OCI-LY1 (cell line): ENCODE data around the gene WFDC2.

Source experiments
- H2AFZ ChIP-seq: fragments of 200-600 bp; sonication (generic), shearing (Covaris generic); 2 replicates; pipeline ENCODE4 v1.6.0; 2014; ENCODE audit warnings: antibody characterized with exemption, mild to moderate bottlenecking, low read length
- H3F3A ChIP-seq: fragments of 200-600 bp; sonication (generic), shearing (Covaris generic); 2 replicates; pipeline ENCODE4 v1.6.0; 2014; ENCODE audit warnings: mild to moderate bottlenecking, antibody characterized with exemption, low read length, moderate library complexity; ENCODE audit not compliant: insufficient read depth
- H3K27ac ChIP-seq: fragments of 200-600 bp; sonication (generic); 2 replicates; pipeline ENCODE4 v1.5.1; 2014; ENCODE audit warnings: low read length, mixed run types, mild to moderate bottlenecking, low read depth; ENCODE audit not compliant: poor library complexity, severe bottlenecking
- H3K27me3 ChIP-seq: fragments of 200-600 bp; sonication (generic); 2 replicates; pipeline ENCODE4 v1.6.0; 2014; ENCODE audit warnings: antibody characterized with exemption, mild to moderate bottlenecking, low read length, moderate library complexity; ENCODE audit not compliant: insufficient read depth
- H3K36me3 ChIP-seq: fragments of 200-600 bp; sonication (generic); 2 replicates; pipeline ENCODE4 v1.6.1; 2014; ENCODE audit warnings: mild to moderate bottlenecking, antibody characterized with exemption, low read length, moderate library complexity, mixed read lengths; ENCODE audit not compliant: insufficient read depth
- H3K4me1 ChIP-seq: fragments of 200-600 bp; sonication (generic); 2 replicates; pipeline ENCODE4 v1.5.1; 2014; ENCODE audit warnings: mild to moderate bottlenecking, low read length, moderate library complexity; ENCODE audit not compliant: insufficient read depth, severe bottlenecking
- H3K4me2 ChIP-seq: fragments of 200-600 bp; sonication (generic), shearing (Covaris generic); 2 replicates; pipeline ENCODE4 v1.6.1; 2014; ENCODE audit warnings: low read length
- H3K4me3 ChIP-seq: fragments of 200-600 bp; sonication (generic); 2 replicates; pipeline ENCODE4 v1.5.1; 2014; ENCODE audit warnings: low read length, low read depth, mild to moderate bottlenecking, mixed read lengths; ENCODE audit not compliant: poor library complexity, severe bottlenecking
- H3K79me2 ChIP-seq: fragments of 200-600 bp; shearing (Covaris generic); 2 replicates; pipeline ENCODE4 v1.6.1; 2016; ENCODE audit warnings: mixed run types, low read length, mixed read lengths; ENCODE audit not compliant: insufficient read depth
- H3K9ac ChIP-seq: fragments of 200-600 bp; sonication (generic), shearing (Covaris generic); 2 replicates; pipeline ENCODE4 v1.6.1; 2014; ENCODE audit warnings: mild to moderate bottlenecking, low read length, mixed read lengths
- H3K9me2 ChIP-seq: fragments of 200-600 bp; sonication (generic), shearing (Covaris generic); 2 replicates; pipeline ENCODE4 v1.6.1; 2014; ENCODE audit warnings: low read depth, mild to moderate bottlenecking, low read length, mixed read lengths
- H3K9me3 ChIP-seq: fragments of 200-600 bp; shearing (Covaris generic); 2 replicates; pipeline ENCODE4 v1.6.1; 2014; ENCODE audit warnings: low read length, mixed read lengths
- H4K20me1 ChIP-seq: fragments of 200-600 bp; sonication (generic), shearing (Covaris generic); 2 replicates; pipeline ENCODE4 v1.6.0; 2016; ENCODE audit warnings: mild to moderate bottlenecking, low read length; ENCODE audit not compliant: insufficient read depth
- CTCF ChIP-seq: fragments of 200-600 bp; sonication (generic), shearing (Covaris generic); IDR thresholded peaks from 2 replicates; pipeline ENCODE4 v1.5.1; 2017; ENCODE audit warnings: mild to moderate bottlenecking, antibody characterized with exemption, low read length, moderate library complexity, mixed read lengths
- EZH2 ChIP-seq: fragments of 200-600 bp; sonication (generic), shearing (Covaris generic); IDR thresholded peaks from 2 replicates; pipeline ENCODE4 v1.8.0; 2017; ENCODE audit warnings: borderline replicate concordance, mixed run types, mild to moderate bottlenecking, antibody characterized with exemption, low read length, moderate library complexity, mixed read lengths

WFDC2 gene

DNA sequence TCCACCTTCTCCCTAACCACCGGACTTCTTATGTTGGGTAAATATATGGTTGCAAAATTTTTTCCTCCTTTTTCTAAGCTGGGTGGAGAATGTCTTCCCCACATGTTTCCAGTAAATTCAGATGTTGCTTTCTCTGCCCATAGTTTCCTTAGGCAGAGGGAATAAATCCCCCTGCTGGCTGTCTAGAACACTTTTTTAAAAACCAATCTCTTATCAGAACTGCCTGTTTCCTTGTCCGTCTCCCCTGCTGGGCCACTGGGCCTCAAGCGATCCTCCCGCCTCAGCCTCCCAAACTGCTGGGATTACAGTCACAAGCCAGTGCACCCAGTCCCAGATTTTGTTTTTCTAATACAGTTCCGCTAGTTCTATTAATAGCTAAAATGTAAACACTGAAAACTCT, 9.9 kb upstream of the WFDC2 start:
- Histone ChIP-seq H3K4me2 (no peak overlapping the region), H3K4me3 (no peak overlapping the region), H3K9me2 (no peaks in the 10 kb centered on the region), H3K27ac (no peak overlapping the region), H2AFZ (no peak overlapping the region), H3K27me3 (0 out of 2 replicates have a peak, but pooled peaks cover 5% of the 10 kb centered on the region), H3F3A (no peaks in the 10 kb centered on the region), H3K9ac (no peak overlapping the region), H3K9me3 (no peaks in the 10 kb centered on the region), H4K20me1 (no peaks in the 10 kb centered on the region), H3K36me3 (no peaks in the 10 kb centered on the region), H3K79me2 (no peaks in the 10 kb centered on the region), H3K4me1 (no peaks in the 10 kb centered on the region)
- TF ChIP-seq EZH2 (no peak), CTCF (no peak; the same call in 1 of the 2 replicates)

GRCh38 chr20:45461225-45461624, 8.3 kb upstream of the WFDC2 start:
- no peaks in the 10 kb centered on the region for H3F3A ChIP-seq
- H3K4me2 ChIP-seq, result no peak overlapping the region
- no peaks in the 10 kb centered on the region for H3K4me1 ChIP-seq
- no peak overlapping the region for H3K4me3 ChIP-seq
- no peaks in the 10 kb centered on the region for H3K79me2 ChIP-seq
- no peaks in the 10 kb centered on the region for H3K9me3 ChIP-seq
- H3K9me2 ChIP-seq, result no peaks in the 10 kb centered on the region
- no peaks in the 10 kb centered on the region for H3K36me3 ChIP-seq
- H3K27ac ChIP-seq, result no peak overlapping the region
- TF ChIP-seq CTCF (no peak), EZH2 (no peak)
- no peak overlapping the region for H3K9ac ChIP-seq
- H2AFZ ChIP-seq, result no peak overlapping the region
- no peaks in the 10 kb centered on the region for H4K20me1 ChIP-seq
- 0 out of 2 replicates have a peak, but pooled peaks cover 5% of the 10 kb centered on the region for H3K27me3 ChIP-seq

DNA sequence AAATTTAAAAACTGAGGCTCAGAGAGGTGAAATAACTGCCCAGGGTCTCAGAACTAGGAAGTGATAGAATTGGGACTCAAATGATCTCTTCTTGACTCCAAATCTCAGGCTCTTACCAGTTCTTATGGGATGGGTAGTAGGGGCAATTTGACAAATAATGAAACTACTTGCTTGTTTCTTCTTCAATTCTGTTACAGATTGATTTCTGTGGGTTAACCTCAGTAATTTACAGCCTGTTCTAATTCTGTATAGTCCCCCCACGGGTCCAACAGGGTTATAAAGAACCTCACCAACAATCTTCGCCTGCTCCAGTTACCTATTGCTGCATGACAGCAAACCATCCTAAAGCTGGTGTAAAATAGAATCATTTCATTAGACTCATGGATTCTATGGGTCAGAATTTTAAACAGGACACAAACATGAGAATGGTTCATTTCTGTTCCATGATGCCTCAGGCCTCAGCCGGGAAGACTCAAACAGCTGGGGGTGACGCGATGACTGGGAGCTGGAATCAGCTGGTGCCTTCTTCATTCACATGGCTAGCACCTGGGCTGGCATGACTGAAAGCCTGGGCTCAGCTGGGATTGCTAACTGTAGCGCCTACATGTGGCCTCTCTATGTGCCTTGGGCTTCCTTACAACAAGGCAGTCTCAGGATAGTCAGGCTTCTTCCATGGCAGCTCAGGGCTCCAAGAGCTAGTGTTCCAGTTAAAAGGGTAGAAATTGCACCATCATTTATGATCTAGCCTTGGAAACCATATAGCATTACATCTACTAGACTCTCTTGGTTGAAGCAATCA, 6.6 kb upstream of the WFDC2 start:
- TF ChIP-seq EZH2 (no peak), CTCF (no peak)
- Histone ChIP-seq H3K4me2 (no peak overlapping the region), H3K27ac (no peak overlapping the region), H3K79me2 (no peaks in the 10 kb centered on the region), H3K4me1 (no peaks in the 10 kb centered on the region), H3F3A (no peaks in the 10 kb centered on the region), H3K36me3 (no peaks in the 10 kb centered on the region), H2AFZ (no peak overlapping the region), H3K27me3 (0 out of 2 replicates have a peak, but pooled peaks cover 5% of the 10 kb centered on the region), H3K9me2 (no peaks in the 10 kb centered on the region), H4K20me1 (no peaks in the 10 kb centered on the region), H3K4me3 (no peak overlapping the region), H3K9ac (no peak overlapping the region), H3K9me3 (no peaks in the 10 kb centered on the region)
